ENCODE results near the gene BCL2. TPM values are rescaled to one million over a fixed set of nuclear protein-coding genes. Genes with fewer than 3 reads are reported as not detected.

Gene BCL2
- total RNA-seq, 1 experiment from 2014 or later, result 1.3 TPM

DNA sequence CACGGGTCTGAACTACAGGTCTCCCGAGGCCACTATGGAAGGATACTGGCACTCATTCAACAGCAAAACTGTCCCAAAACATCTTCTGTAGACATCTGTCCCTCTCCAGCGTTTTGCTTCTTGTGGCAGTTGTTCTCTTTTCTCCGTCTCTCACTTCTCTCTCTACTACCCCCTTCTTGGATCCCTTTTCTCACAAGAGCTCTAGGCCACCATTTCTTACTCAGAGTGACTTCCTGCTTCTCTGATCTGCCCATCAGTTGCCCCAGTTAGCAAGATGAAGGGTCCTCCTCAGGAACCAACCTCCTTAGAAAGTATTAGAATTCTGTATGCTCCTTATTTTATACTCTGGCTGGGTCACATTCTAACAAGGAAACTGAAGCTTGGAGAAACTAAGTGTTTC lies 32.6 kb downstream of the BCL2 start:
- Mint-ChIP-seq H3K9me3 (no peaks in the 10 kb centered on the region), H3K27ac (no peak overlapping the region), H3K36me3 (ENCODE audit: insufficient read depth in 1 of 3, low read depth in 3 of 3) (no peaks in the 10 kb centered on the region), H3K27me3 (ENCODE audit: low read depth) (no peaks in the 10 kb centered on the region; the same call in 1 of the 2 replicates), H3K4me1 (peaks cover 10 to 20% of the 10 kb centered on the region in 2 experiments), H3K4me3 (no peak overlapping the region)
- no peak for TF ChIP-seq CTCF (conservative IDR thresholded peaks at IDR 0.05)
- H4K91ac ChIP-seq (ENCODE audit: insufficient read length, low read depth, low read length), result no peak overlapping the region
- H2AFZ ChIP-seq (ENCODE audit: low read length), result no peak overlapping the region
- no peak overlapping the region for H3K56ac ChIP-seq (ENCODE audit: insufficient read length, low read depth, low read length)
- no peak overlapping the region for H2BK20ac ChIP-seq (ENCODE audit: low read depth, low read length, poor library complexity, severe bottlenecking)
- H3K23me2 ChIP-seq (ENCODE audit: insufficient read length, low read depth, low read length, poor library complexity, severe bottlenecking), result no peaks in the 10 kb centered on the region
- no peak overlapping the region for H3K14ac ChIP-seq (ENCODE audit: insufficient read depth, low read length)
- H2BK12ac ChIP-seq (ENCODE audit: insufficient read length, low read depth, low read length), result no peak overlapping the region
- no peak overlapping the region for H4K5ac ChIP-seq (ENCODE audit: insufficient read length, low read depth, low read length)
- no peak overlapping the region for H3K23ac ChIP-seq (ENCODE audit: insufficient read length, low read depth, low read length)
- H3K4me1 ChIP-seq (ENCODE audit: insufficient read depth, low read length), result no peaks in the 10 kb centered on the region; the same call in 1 of the 2 replicates
- no peaks in the 10 kb centered on the region for H3K27me3 ChIP-seq (ENCODE audit: insufficient read depth, low read length)
- H2BK15ac ChIP-seq (ENCODE audit: low read depth, low read length), result no peak overlapping the region
- no peak overlapping the region for H2AK5ac ChIP-seq (ENCODE audit: insufficient read length, low read length)
- H3K79me1 ChIP-seq (ENCODE audit: insufficient read depth, low read depth, low read length, poor library complexity, severe bottlenecking), result no peaks in the 10 kb centered on the region
- no peak overlapping the region for H3K18ac ChIP-seq (ENCODE audit: insufficient read length, low read depth, low read length)
- no peak for DNase-seq
- no peak overlapping the region for H2BK120ac ChIP-seq (ENCODE audit: low read depth, low read length, poor library complexity, severe bottlenecking)
- no peak overlapping the region for H3K9ac ChIP-seq (ENCODE audit: extremely low read depth, insufficient read length, low read length)
- no CpG with 5 or more reads among the region's 4 CpGs for WGBS (ENCODE audit: extremely low coverage, insufficient read length, low lambda C conversion rate)
- H3K9me3 ChIP-seq (ENCODE audit: control insufficient read depth, low read depth, low read length), result no peaks in the 10 kb centered on the region
- H3K79me2 ChIP-seq (ENCODE audit: insufficient read depth, low read length), result no peaks in the 10 kb centered on the region
- H3K4me2 ChIP-seq (ENCODE audit: insufficient read depth, insufficient read length, low read length), result no peak overlapping the region
- no peak overlapping the region for H4K8ac ChIP-seq (replicated peaks; ENCODE audit: insufficient read length, low read depth, low read length)
- no peaks in the 10 kb centered on the region for H4K20me1 ChIP-seq (ENCODE audit: control insufficient read depth, insufficient read depth, insufficient read length)
- no peak overlapping the region for H3K4ac ChIP-seq (ENCODE audit: low read depth, low read length)
- no peak overlapping the region for H3T11ph ChIP-seq (ENCODE audit: low read length)
- no peak overlapping the region for H2BK5ac ChIP-seq (ENCODE audit: insufficient read length, low read length)
- H3K27ac ChIP-seq (ENCODE audit: insufficient read length, low read depth, low read length), result no peak overlapping the region

Data from H9 (cell line).